Inflammatory macrophage treated with lipopolysaccharide for 1 hour (primary cell): ENCODE measurements around the gene SPTBN5.

ENCODE experiments used
- DNase-seq, 2 donors: peaks; one replicate each; pipeline ENCODE4 v3.0.0-alpha.2; 2020 to 2022

SPTBN5 gene

DNA sequence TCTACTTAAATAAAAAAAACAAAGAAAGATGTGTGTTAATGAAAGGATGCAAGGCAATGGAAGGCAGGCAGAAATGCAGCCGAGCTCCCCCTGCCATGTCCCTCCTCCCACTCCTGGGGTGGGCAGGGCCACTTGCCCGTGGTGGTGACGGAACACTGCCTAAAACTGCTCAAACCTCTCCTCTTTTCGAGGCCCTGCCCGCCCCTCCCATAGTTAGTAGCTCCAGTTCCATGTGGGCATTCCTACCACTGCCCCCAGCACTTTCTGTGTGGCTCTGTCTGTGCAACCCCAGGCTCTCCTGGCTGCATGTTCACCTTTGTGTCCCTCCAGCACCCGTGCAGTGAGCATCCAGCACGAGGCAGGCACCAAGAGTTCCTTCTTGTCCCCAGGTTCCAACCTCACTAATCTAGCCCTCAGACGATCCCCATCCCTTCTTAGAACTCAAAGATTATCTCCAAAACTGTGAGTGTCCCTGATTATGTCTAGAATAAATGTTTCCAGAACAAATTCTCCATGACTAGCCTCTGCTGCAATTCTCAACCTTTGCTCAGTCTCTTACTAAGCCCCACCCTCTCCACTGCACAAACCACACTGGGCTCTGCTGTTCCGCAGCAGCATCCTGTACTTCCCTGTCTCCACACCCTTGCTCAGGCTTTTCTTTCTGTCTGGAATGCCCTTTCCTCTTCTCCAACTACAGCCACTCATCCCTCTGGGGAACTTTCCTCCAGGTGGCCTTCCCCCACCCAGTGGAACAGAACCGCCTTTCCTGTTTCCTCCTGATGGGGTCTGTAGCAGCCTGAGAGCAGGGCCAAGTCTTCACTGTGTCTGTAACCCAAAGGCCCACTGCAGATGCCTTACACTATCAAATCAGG is 32.6 kb upstream of the SPTBN5 start:
- DNase-seq: peak; percentile 33 to 53

DNA sequence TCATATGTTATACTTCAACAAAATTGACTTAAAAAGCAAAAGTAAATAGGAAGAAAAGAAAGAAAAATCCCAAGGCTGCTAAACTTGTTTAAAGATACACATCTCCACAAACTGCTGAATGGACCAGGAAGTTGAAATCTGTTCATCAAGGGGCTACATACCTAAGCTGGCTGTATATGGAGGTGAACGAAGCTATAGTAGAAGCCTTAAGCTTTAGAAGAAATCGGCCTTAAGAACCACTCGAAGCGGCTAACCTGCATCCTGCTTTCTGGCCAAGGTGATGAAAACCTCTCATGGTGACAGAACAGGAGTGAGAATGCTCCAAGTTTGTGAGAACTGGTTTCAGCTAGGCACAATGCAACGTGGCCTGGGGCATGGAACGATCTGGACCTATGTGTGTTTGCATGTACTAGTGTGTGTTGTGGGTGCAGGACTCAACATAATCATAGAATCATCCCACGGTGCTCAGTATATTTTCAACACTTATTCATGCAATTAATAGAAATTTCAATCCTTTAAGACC is 31.3 kb upstream of the SPTBN5 start:
- DNase-seq: no peak

DNA sequence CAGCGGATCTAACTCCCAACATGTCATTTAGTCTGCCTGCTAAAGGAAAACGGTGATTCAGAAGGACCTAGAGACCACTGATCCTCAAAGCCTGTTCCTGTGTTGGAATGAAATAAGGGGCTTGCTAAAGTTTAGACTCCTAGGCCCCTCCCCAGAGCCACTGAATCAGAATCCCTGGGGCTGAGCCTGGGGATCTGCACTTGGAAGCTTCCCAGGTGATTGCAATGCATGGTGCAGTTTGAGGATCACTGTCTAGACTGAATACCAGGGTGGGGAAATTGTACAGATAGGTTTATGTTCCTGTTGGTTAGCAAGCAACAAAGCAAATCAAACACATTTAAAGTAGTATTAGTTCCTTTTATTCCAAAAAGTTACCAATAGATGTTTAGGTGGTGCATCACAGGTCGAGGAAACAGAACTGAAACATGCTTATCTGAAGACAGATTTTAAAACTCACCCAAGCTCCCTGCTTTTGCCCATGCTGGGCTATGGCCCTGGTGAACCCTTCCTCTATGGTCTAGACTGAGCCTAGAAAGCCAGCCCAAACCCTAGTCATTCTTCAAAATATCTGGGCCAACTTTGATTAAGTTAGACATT is 29.6 kb upstream of the SPTBN5 start:
- DNase-seq: no peak

DNA sequence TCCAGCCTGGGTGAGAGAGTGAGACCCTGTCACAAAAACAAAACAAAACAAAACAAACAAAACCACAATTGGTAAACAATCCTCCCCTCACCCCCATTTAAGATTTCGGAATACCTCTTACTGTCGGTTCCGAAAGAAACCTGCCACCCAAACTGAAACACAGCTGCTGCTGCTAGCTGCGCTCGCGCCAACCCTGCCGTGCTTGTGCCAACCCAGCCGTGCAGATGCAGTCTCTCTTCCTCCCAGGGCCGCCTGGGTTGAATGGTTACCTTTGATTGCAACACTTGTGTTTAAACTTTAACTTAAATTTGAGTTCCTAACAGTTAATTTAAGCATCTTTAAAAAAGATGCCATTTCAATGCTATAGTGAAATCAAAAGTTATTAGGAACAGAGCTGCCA is 28.5 kb upstream of the SPTBN5 start:
- no peak for DNase-seq

DNA sequence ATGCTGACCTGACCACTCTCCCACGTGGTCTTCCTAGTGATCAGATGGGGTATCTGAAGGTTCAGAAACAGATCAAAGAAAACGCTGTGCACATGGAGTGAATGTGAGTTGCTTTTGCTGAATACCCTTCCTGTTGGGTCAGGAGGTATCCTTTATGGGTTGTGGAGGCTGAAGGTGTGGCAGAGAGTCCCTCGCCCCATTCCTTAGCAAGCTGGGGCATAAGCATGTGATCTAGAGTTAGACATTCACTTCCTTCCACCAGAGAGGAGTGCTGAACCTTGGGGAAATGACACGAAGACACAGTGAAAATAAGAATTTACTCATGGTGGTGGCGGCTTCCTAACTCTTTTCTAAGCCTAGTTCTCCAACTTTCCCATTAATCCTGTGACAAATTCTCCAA is 27.8 kb upstream of the SPTBN5 start:
- no peak for DNase-seq

DNA sequence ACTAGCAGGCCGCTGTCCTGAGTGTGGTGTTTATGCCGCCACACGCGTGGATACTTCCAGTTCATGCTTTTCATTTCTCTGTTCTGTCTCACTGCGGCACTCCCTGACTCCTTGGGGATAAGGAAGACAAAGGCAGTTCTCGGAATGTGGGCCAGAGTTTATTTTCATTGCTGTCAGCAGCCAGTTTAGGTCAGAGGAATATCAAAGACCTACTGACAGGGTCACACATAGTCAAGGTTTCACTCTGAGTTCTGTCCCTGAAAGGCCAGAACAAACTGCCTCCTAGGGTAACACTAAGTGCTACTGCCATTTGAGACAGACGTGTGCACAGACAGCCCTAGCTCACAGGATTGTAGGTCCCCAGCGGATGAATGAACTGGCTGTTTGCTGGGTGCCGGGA is 27.3 kb upstream of the SPTBN5 start:
- DNase-seq: no peak

DNA sequence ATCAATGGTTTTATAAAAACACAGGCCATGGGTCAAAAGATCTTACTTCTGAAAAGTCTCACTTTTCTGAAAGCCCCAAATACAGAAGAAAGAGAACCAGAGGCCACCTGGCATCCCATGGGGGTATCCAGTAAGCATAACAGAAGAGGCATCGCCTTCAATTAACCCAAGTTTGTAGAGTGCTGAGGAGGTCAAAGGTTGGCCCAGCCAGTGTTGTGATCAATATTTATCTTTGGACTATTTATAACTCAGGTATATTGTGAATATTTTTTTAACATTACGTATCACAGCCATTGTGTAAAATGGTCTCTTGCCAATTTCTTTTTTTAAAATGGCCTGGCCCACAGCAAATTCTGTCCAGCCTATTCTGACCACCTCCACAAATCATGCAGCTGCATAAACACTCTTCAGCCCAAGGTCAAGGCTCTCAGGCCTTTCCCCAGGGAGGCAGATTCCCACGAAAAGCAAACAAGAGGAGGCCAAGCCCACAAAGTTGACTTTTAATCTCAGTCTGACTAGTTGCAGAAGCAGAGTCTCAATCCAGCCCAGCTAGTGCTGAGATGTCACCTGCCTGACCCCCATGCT is 26.2 kb upstream of the SPTBN5 start:
- no peak for DNase-seq

DNA sequence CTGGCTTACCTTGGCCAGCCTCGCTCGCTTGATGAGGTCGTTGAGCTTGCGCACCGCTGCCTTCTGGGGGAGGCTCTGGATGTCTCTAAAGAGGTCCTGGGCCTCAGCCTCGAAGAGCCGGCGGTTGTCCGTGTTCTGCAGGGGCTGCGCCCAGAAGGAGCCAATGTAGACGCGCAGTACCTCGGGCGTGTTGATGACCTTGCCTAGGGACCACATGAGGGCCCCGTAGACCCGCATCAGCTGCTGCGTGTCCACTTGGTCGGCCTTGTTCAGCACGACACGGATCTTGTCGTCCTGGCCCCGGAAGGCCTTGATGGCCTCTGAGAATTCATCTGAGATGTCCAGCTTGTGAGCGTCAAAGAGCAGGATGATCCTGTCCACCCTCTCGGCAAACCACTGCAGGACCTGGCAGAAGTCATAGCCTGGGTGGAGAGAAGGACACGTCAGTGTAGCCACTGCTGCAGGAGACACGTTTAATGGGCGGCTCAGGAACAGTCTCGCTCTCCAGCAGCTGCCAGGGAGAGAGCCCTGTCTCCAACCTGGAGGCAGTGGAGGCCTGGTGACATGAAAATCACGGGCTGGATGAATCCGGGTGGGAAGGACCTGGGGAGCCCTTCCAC is 25.5 kb upstream of the SPTBN5 start:
- DNase-seq: no peak

DNA sequence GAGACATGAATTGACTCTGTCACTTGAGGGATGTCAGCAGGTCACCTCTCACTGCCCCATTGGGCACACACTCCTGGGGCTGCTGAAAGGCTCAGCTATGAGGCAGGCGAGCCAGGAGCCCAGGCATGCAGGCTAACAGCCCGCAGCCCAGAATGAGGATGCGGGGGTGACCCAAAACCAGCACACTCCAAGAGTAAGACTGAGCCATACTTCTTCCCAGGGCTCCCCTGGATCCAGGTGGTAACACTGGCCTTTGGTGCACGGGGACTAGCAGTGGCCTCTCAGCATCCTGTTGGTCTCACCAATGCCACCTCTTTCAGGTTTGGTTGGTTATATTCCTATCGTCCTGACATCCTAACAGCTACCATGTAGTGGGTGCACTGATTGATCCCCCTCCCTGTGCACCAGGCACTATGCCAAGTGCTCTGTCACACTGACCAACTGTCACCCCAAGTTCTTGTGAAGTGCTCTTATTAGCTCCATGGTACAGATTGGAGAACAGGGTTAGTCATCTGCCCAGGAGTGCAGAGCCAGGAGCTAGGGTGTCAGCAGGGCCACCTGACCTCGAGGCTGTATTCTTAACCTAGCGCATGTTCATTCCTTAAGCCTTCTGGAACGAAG is 24.8 kb upstream of the SPTBN5 start:
- DNase-seq: no peak

DNA sequence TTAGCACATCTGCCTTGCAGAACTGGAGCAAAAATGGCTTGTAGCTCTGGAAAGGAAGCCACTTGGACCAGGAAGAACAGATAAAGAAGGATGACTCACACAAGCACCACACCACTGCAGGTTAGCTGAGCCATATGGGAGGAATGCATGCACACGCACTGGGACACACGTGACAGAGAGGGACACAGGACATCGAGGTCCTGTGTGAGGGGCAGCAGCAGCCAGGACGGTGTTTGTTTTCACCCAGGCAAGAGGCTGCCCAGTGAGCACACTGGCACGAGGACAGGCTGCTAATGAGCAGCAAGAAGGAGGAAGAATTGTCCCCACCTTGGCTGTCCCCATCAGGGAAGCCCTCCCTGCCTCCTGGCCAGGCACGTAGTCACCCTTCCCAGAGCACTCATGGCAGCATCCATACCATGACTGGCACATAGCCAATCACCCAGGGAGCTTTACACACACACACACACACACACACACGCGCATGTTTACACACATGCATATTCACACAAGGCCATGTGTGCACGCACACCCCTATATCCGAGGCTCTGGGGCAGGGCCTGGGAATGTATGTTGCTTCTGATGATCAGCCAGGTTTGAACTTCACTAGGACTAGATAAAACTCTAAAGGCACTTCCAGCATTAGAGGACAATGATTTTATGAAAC is 24.0 kb upstream of the SPTBN5 start:
- DNase-seq: no peak

DNA sequence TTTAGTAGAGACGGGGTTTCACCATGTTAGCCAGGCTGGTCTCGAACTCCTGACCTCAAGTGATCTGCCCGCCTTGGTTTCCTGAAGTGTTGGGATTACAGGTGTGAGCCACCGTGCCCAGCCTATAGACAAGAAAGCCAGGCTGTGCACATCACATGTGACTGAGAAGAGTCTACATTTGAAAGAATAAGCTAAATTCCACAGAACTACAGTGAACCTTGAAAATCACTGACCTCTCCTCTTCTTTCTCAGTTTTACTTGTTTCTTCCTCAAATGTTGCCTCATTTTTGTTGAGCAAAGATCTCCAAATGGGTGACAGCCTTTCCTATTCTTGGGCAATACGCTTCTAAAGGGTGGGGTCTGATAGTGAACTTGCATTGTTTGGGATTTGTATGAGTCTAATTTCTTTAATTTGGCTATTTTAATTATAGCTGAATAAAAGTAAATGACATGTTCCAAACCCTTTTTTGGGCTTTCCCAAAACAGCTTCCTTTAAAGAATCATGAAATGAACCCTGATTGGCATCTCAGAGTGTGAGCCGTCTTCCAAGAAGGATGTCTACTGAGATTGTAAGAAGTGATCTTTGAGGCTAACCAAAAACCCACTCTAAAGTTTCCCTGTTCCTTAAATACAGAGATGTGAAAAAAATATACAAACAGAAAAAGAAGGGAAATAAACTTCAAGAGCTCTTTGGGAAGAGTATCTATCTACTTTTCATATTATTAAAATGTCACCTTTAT is 21.6 kb upstream of the SPTBN5 start:
- peak; percentile 77 to 82 for DNase-seq

DNA sequence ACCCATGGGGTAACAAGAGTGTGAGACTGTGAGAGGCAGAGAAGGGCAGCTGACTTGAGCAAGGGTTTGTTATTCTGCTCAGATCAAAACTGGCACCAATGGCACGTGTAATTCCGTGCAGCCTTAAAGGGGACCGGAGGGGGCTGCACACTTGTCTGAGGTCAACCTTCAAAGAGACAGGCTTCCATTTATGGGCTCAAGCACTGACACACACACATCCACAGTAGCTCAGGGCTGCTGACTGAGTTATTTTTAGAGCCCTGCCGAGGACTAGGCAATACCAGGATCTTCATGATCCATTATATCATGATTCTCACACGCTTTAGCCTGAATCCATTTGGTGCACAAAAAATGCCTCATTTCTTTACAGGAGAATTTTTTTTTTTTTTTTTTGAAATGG is 20.6 kb upstream of the SPTBN5 start:
- DNase-seq: no peak

DNA sequence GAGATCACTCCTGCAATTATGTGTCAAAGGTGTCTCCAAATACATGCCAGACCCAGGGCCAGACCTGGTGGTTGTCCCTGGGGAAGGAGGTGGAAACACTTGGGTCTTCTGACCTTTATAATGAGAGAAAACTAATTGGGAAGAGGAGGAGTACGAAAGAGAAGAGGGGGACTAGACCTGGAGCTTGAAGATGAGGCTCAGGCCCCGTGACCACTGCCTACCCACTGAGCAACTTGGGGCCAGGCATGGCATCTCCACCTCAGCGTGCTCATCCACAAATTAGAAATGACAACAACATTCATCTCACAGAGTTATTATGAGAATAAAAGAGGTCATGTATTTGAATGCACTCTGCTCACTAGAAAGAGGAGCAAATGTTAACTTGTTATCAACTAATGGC is 19.4 kb upstream of the SPTBN5 start:
- no peak for DNase-seq

DNA sequence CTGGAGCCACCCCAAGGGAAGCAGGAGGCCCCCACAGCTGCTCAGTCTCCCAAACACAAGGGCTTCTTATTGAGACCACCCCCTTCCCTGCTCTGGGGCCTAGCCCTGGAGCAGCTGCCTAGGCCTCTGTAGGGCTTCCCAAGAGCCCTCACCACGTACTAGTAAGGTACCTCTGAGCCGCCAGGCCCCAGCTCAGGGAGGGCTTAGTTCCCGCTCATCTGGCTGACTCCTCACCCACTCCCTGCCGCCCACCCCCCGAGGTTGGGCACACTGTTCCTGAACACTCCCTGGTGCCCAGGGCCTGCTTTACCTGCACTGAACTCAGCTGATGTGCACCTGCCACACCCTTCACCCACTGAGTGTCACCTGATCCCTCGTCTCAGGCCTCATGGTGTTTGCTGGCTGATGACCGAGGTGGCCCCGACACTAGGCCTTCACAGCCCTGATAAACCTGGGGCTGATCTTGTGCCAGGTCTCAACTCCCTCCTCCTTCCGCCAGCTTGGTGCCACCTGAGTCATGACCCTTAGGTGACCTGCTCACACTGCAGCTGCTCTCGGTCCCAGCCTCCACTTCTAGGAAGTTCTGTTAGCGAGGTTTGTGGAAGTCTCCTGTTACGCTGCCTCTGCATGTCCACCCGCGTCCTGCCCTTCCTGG is 18.0 kb upstream of the SPTBN5 start:
- no peak for DNase-seq

DNA sequence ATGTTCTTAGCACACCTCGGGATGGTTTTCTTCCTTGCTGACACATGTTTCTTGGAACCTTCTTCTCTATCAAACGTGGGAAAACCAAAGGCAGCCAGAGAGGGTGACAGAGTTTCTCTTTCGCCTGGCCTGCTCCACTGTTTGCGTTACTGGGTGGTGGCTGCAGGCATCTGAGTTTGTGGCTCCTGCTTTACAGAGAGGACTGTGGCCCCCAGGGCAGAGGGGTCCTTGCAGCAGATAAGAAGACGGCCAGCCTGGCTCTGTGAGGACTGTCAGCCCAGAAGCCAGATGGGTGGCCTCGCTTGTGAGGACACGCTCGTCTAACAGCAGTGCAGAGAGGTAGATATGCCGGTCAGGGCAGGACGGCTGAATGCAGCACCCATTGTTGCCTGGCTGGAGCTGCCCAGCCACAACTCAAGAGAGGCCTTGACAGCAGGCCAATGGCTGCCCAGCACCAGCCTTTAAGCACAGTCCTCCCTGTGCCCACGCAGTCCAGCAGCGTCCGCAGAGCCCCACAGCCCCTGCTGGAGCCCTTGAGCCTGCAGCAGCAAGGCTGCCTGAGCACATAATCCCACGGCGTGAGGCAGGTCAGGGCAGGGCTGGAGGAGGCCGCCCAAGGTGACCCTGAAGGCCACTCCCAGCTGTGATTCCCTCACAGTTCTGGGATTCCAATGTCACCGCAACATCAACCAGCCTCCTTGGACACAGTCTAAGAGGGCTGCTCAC is 15.0 kb upstream of the SPTBN5 start:
- DNase-seq: no peak

DNA sequence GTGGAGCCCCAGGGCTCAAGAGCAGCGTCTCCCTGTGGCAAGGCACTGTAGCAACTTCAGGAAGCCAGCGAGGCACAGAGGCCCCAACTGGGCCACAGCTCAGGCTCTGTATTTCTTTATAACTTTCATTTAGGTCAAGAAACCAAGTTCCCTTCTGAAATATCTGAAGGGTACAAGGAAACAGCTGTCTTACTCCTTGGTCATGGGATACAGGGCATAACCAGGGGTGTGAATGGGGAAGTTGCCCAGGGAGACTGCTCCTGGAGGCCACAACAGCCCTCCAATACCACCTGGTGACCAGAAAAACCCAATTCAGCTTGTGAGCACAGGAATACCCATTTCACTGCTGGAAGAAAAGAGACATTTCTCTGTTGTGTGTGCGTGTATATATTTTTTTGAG is 13.3 kb upstream of the SPTBN5 start:
- DNase-seq: peak in 1 of 2 donors; percentile 47

DNA sequence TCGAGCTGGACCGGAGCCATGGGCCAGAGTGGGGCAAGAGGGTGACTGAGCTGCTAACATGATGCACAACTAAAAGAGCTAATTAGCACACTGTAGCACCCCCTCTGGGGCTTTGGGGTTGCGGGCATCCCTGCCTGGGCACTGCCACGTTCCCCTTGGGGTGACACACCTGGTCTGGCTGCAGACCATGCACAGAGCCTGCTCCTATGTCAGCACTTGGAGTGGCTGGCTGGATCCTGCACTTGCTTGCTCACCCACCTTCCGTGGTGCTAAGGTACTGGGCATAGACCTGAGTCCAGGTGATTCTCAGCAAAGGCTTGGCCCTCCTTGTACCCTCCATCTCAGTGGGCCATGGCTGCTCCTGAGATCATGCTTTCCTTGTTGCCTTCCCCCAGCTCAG is 12.8 kb upstream of the SPTBN5 start:
- DNase-seq: no peak

DNA sequence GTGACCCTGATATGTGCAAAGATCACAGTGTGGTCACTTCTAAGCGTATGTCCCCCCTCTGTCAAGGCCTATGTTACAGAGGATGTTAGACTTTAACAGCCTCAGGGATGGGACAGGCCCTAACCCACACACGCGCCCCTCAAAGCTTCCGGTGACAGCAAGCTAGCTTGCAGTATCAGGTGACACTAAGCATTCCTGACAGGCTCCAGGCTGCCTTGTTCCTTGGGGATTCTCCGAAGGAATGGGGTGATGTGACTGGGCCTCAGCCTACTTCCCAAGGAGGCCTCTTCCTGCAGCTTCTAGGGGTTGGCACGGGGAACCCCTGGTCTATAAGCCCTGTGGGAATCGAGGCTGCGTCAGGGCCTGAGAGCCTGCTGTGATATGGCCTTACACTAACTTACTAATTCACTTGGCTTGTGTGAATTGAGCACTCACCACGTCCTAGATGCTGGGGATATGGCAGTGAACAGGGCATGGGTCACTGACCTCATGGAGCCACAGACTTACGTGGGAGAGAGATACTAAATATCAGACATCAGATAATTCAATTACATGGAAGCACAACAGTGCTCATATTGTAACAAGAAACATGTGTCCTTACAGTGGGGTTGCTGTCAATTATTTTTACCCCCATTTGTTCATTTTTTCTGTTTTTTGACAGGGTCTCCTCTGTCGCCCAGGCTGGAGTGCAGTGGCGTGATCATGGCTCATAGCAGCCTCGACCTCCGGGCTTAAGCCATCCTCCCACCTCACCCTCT is 11.4 kb upstream of the SPTBN5 start:
- no peak for DNase-seq

DNA sequence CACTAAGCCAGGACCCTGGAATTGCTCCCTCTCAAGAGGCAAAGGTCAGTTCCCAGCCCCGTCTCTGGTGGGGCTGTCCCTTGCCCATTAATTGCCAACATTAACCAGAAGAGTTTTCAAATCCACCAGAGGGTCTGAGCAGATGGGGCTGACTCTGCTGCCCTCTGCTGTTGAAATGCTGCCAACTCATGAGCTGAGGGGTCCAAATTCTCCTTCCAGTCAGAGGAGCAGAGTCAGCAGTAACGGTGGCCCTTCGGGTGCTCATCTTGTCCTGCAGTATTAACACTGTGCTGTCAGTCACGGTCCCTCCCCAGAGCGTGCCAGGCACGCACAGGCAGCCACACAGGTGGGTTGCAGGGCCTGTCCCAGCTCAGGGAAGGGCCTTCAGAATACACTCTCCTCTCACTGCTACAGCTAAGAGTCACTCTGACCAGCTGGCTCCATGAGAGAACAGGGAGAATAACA is 10.7 kb upstream of the SPTBN5 start:
- DNase-seq: peak; percentile 31 to 66

DNA sequence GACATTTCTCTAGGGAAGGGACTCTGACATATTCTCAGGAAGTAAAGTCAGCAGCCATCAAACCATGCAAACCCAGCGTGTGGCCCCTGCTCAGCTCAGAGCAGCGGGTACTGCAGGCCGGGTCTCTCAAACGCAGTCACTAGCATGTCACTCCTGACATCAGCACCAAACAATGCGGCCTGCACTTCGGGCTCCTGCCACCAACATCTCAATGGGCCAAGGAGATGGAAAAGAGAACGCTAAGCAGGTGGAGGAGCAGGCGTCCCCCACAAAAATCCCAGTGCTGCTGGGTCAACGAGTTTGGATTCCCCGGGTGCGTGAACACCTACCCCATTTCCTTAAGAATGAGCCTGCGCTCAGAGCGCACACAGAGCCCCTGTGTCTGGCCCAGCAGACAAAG is 9.9 kb upstream of the SPTBN5 start:
- no peak for DNase-seq
